K562 (cell line): ENCODE data around the gene IL31. TPM values are rescaled to one million over a fixed set of nuclear protein-coding genes. Genes with fewer than 3 reads are reported as not detected.
A peak's percentile ranks its signal among the peaks of the same experiment; 100 is the strongest.

Experiments
- BHLHE40 ChIP-seq: IDR thresholded peaks from 2 replicates; pipeline ENCODE4 v1.6.1; 2011; ENCODE audit warnings: low read length, improper control_type of control experiment
- CLOCK ChIP-seq: fragments of 250-450 bp; sonication (Bioruptor Pico); IDR thresholded peaks from 2 replicates; pipeline ENCODE4 v1.4.0; 2020; ENCODE audit warnings: mild to moderate bottlenecking, moderate library complexity, borderline replicate concordance
- CREB3L1 ChIP-seq: fragments of 450-650 bp; IDR thresholded peaks from 2 replicates; pipeline ENCODE4 v1.6.1; 2014; ENCODE audit warnings: low read depth, mild to moderate bottlenecking, moderate library complexity, borderline replicate concordance
- CTBP1 ChIP-seq: fragments of 450-650 bp; IDR thresholded peaks from 2 replicates; pipeline ENCODE4 v1.6.1; 2016; ENCODE audit warnings: borderline replicate concordance
- ETS1 ChIP-seq: conservative IDR thresholded peaks from 2 replicates; pipeline ENCODE4 v1.6.1; 2011; ENCODE audit warnings: low read depth, mild to moderate bottlenecking, low read length; ENCODE audit not compliant: control insufficient read depth
- HNRNPK ChIP-seq: fragments of 200-400 bp; formaldehyde crosslinking; IDR thresholded peaks from one replicate; pipeline ENCODE4 v1.6.1; 2018; ENCODE audit warnings: mild to moderate bottlenecking, low read depth, low read length; ENCODE audit not compliant: poor library complexity, severe bottlenecking
- MAFK ChIP-seq: IDR thresholded peaks from 2 replicates; pipeline ENCODE4 v1.6.1; 2011; ENCODE audit warnings: low read length, improper control_type of control experiment
- PKNOX1 ChIP-seq: fragments of 450-650 bp; IDR thresholded peaks from 2 replicates; pipeline ENCODE4 v1.6.1; 2016
- SP1 ChIP-seq: sonication (generic); formaldehyde crosslinking; IDR thresholded peaks from 2 replicates; pipeline ENCODE4 v1.8.1; 2022; ENCODE audit warnings: mild to moderate bottlenecking, missing genetic modification reagents
- TBP ChIP-seq: optimal IDR thresholded peaks from 2 replicates; pipeline ENCODE3; 2011; ENCODE audit warnings: low read depth, low read length, improper control_type of control experiment
- TFAP4 ChIP-seq: sonication (generic); formaldehyde crosslinking; IDR thresholded peaks from 2 replicates; pipeline ENCODE4 v1.8.0; 2022; ENCODE audit warnings: missing genetic modification reagents, mild to moderate bottlenecking, moderate library complexity, borderline replicate concordance
- TFE3 ChIP-seq: fragments of 450-650 bp; formaldehyde crosslinking; IDR thresholded peaks from 2 replicates; pipeline ENCODE4 v1.4.0; 2020; ENCODE audit warnings: mild to moderate bottlenecking, mixed read lengths
- TSC22D4 ChIP-seq: fragments of 450-650 bp; IDR thresholded peaks from 2 replicates; pipeline ENCODE4 v1.6.1; 2016; ENCODE audit warnings: missing genetic modification characterization, missing biosample characterization, control low read depth
- ZBTB1 ChIP-seq: sonication (generic); formaldehyde crosslinking; IDR thresholded peaks from 2 replicates; pipeline ENCODE4 v1.8.1; 2023; ENCODE audit warnings: missing genetic modification reagents, low read depth, mild to moderate bottlenecking, borderline replicate concordance
- ZFP30 ChIP-seq: fragments of 250-450 bp; sonication (Bioruptor Pico); IDR thresholded peaks from 2 replicates; pipeline ENCODE4 v1.8.0; 2022; ENCODE audit warnings: moderate library complexity, mild to moderate bottlenecking, inconsistent platforms, borderline replicate concordance
- ZNF274 ChIP-seq: IDR thresholded peaks from 2 replicates; pipeline ENCODE4 v1.6.1; 2011; ENCODE audit warnings: low read depth, mild to moderate bottlenecking, low read length, moderate library complexity, borderline replicate concordance
- ZNF668 ChIP-seq: fragments of 250-450 bp; sonication (Bioruptor Pico); IDR thresholded peaks from 2 replicates; pipeline ENCODE4 v1.8.0; 2022; ENCODE audit warnings: mild to moderate bottlenecking, inconsistent platforms
- polyA plus RNA-seq, 8 experiments: library from polyadenylated mRNA; depleted of rRNA in 4 of 8; stranded (reverse) in 5 of 8; unstranded in 3 of 8; fragments of >200 nt; fragmentation: Nextera tagmentation in 2 of 8; fragmentation: Illumina TruSeq in 1 of 8; extraction: Ambion mirVana in 2 of 8; extraction: Trizol in 1 of 8; gene quantifications; 2 replicates each; pipeline versions ENCODE4 v1.2.1 to v1.2.3, GENCODE V29; 2011 to 2014; ENCODE audit warnings: inconsistent platforms in 1 of 8, missing spikeins in 1 of 8
- total RNA-seq, 7 experiments: library from RNA; depleted of rRNA in 6 of 7; stranded (reverse); fragments of >200 nt in 6 of 7; fragmentation: Illumina TruSeq in 2 of 7; extraction: Trizol in 2 of 7; gene quantifications; 2 replicates each; pipeline versions ENCODE4 v1.2.1 to v1.2.3, GENCODE V29; 2011 to 2021; ENCODE audit warnings: low replicate concordance in 1 of 7

Gene IL31
- total and polyA plus RNA-seq, 9 of the 15 experiments (the other 6 are each of a cell fraction or from before 2014, with no cell fraction given): not detected

- no peak for TF ChIP-seq TFE3 (CRISPR knock-in tag)
- no peak for TF ChIP-seq CREB3L1
- no peak for TF ChIP-seq PKNOX1
- TF ChIP-seq CTBP1: no peak
- TF ChIP-seq CLOCK (CRISPR knock-in tag): no peak
- peak; percentile 30 for TF ChIP-seq HNRNPK
- TF ChIP-seq ZNF274: no peak
- no peak for TF ChIP-seq ZFP30 (CRISPR knock-in tag)
- peak; percentile 50 for TF ChIP-seq TBP
- no peak for TF ChIP-seq MAFK
- TF ChIP-seq TSC22D4 (tag): no peak
- TF ChIP-seq SP1 (CRISPR knock-in tag): peak; percentile 55; the same call in 1 of the 2 replicates
- TF ChIP-seq TFAP4: peak; percentile 76
- no peak for TF ChIP-seq ZNF668 (CRISPR knock-in tag)
- TF ChIP-seq BHLHE40: peak; percentile 84
- TF ChIP-seq ZBTB1: no peak
- TF ChIP-seq ETS1: peak; percentile 56; the same call in 1 of the 2 replicates
Measured at GRCh38 chr12:122203301-122204166, 29.5 kb upstream of the IL31 start, which contains the start of gene B3GNT4 (continued).
